Jurkat, Clone E6-1 (cell line): ENCODE measurements around the gene DEXI.
A peak's percentile ranks its signal among the peaks of the same experiment; 100 is the strongest.

Experiments used
- DNase-seq: peaks from one replicate; pipeline ENCODE4 v3.0.0-alpha.2; 2011; ENCODE audit warnings: low read depth, low spot score
- H3K4me3 ChIP-seq: 2 replicates; pipeline ENCODE4 v1.5.1; 2011; ENCODE audit warnings: mild to moderate bottlenecking, low read length, control low read depth, moderate library complexity

Gene DEXI

DNA sequence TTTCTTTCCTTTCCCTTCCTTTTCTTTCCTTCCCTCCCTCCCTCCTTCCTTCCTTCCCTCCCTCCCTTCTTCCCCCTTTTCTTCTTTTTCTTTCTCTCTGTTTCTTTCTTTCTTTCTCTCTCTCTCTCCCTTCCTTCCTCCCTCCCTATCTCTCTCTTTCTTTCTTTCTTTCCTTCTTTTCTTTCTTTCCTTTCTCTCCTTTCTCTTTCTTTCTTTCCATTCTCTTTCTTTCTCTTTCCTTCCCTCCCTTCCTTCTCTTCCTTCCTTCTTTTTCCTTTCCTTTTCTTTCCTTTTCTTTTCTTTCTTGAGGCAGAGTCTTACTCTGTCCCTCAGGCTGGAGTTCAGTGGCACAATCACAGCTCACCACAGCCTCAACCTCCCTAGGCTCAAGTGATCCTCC, 31.0 kb downstream of the DEXI start:
- H3K4me3 ChIP-seq, result no peak overlapping the region
- no peak for DNase-seq

- no peak for DNase-seq
- no peak overlapping the region for H3K4me3 ChIP-seq
These were observed 34.6 kb downstream of the DEXI start for GRCh38 chr16:10907757-10908045.

DNA sequence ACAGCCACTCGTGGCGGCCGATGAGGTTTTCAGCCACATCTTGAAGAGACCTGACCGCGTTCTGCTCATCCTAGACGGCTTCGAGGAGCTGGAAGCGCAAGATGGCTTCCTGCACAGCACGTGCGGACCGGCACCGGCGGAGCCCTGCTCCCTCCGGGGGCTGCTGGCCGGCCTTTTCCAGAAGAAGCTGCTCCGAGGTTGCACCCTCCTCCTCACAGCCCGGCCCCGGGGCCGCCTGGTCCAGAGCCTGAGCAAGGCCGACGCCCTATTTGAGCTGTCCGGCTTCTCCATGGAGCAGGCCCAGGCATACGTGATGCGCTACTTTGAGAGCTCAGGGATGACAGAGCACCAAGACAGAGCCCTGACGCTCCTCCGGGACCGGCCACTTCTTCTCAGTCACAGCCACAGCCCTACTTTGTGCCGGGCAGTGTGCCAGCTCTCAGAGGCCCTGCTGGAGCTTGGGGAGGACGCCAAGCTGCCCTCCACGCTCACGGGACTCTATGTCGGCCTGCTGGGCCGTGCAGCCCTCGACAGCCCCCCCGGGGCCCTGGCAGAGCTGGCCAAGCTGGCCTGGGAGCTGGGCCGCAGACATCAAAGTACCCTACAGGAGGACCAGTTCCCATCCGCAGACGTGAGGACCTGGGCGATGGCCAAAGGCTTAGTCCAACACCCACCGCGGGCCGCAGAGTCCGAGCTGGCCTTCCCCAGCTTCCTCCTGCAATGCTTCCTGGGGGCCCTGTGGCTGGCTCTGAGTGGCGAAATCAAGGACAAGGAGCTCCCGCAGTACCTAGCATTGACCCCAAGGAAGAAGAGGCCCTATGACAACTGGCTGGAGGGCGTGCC, 35.1 kb downstream of the DEXI start:
- no peak overlapping the region for H3K4me3 ChIP-seq
- DNase-seq, result no peak

DNA sequence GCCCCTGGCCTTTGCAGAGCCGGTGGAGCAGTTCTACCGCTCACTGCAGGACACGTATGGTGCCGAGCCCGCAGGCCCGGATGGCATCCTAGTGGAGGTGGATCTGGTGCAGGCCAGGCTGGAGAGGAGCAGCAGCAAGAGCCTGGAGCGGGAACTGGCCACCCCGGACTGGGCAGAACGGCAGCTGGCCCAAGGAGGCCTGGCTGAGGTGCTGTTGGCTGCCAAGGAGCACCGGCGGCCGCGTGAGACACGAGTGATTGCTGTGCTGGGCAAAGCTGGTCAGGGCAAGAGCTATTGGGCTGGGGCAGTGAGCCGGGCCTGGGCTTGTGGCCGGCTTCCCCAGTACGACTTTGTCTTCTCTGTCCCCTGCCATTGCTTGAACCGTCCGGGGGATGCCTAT, 35.8 kb downstream of the DEXI start:
- H3K4me3 ChIP-seq, result no peak overlapping the region
- no peak for DNase-seq

GRCh38 chr16:10902999-10903398, 39.3 kb downstream of the DEXI start:
- H3K4me3 ChIP-seq, result no peak overlapping the region
- no peak for DNase-seq

GRCh38 chr16:10897134-10897533, 45.1 kb downstream of the DEXI start:
- no peak for DNase-seq
- no peak overlapping the region for H3K4me3 ChIP-seq

GRCh38 chr16:10896723-10897122, 45.5 kb downstream of the DEXI start:
- H3K4me3 ChIP-seq, result no peak overlapping the region
- no peak for DNase-seq

GRCh38 chr16:10896165-10896564, 46.1 kb downstream of the DEXI start:
- no peak for DNase-seq
- no peak overlapping the region for H3K4me3 ChIP-seq

DNA sequence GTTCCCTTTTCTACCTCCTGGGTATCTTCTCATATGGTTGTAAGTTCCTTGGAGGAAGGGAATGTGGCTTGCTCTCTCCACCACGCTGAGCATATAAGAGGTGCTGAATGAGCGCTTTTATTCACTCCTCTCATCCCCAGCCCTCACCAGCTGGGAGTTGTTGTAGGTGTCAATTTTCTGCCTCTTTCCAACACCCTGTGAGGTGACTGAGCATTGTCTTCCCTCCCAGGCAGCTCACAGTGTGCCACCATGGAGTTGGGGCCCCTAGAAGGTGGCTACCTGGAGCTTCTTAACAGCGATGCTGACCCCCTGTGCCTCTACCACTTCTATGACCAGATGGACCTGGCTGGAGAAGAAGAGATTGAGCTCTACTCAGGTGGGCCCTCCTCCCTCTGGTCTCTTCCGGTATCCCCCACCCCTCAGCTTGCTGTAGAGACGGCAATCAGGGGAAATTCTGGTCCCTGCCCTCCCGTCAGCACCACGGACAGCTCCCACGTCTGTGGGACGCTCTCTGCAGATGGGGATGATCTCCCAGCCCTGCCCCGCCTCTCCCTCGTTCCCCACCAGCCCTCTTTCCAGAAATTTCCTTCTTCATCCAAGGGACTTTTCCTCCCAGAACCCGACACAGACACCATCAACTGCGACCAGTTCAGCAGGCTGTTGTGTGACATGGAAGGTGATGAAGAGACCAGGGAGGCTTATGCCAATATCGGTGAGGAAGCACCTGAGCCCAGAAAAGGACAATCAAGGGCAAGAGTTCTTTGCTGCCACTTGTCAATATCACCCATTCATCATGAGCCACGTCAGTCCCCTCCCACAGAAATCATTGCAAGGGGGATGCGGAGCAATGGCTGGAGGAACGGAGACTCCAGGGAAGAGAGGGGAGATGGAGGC, 47.0 kb downstream of the DEXI start:
- H3K4me3 ChIP-seq, result no peak overlapping the region
- peak; percentile 33 for DNase-seq

DNA sequence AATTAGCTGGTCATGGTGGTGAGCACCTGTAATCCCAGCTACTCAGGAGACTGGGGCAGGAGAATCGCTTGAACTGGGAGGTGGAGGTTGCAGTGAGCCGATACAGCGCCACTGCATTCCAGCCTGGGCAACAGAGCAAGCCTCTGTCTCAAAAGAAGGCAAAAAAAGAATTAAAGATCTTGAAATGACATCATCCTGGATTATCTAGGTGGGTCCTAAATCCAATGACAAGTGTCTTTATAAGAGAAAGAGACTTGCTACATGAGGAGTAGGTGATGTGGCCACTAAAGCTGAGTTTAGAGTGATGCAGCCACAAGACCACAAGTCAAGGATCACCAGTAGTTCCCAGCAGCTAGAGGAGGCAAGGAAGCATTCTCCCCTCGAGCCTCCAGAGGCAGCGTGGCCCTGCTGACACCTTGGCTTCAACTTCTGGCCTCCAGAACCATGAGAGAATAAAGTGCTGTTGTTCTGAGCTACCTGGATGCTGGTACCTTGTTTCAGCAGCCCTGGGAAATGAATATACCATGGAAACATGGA, 49.4 kb downstream of the DEXI start:
- no peak overlapping the region for H3K4me3 ChIP-seq
- DNase-seq, result no peak

DNA sequence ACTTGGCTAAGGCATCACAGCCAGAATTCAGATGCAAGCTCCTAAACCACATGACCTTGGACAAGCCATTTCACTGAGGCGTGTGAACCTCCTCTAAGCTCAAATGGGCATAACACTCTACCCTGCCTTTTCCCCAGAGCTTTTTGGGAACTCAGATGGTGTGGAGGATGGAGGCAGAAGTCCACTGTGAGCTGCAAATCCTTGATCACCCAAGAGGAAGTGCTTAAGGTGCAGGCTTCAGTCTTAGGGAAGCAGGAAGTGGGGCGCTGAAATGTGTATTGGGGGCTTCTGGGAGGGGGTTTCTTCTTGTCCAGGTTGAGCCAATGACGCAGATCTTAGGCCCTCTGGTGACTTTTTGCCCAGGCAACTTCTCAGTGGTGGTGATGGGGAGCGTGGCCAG, 52.4 kb downstream of the DEXI start:
- H3K4me3 ChIP-seq, result no peak overlapping the region
- no peak for DNase-seq

- DNase-seq, result no peak
- H3K4me3 ChIP-seq, result no peak overlapping the region
These were observed 53.8 kb downstream of the DEXI start for GRCh38 chr16:10888320-10888937.

- no peak for DNase-seq
- no peak overlapping the region for H3K4me3 ChIP-seq
These were observed 57.0 kb downstream of the DEXI start for GRCh38 chr16:10885246-10885645.

- no peak overlapping the region for H3K4me3 ChIP-seq
- no peak for DNase-seq
These were observed 59.3 kb downstream of the DEXI start for GRCh38 chr16:10883004-10883403.

DNA sequence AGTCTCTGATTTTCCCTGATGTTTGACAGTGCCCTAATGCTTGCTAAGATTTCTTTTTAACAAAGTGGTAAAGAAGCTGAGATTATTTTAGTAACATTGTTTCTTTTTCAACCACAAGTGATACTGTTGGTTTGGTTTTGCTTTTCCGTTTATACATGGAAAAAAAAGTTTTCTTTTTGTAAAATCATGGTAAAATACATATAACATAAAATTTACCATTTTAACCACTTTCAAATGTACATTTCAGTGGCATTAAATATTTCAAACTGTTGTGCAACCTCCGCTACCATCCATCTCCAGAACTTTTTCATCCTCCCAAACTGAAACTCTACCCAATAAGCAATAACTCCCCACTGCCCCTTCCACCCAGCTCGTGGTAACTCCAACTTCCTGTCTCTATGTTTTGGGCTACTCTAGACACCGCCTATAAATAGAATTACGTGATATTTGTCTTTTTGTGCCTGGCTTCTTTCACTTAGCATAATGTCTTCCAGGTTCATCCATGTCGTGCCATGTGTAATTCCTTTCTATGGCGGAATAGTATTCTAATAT, 60.7 kb downstream of the DEXI start:
- no peak for DNase-seq
- no peak overlapping the region for H3K4me3 ChIP-seq

DNA sequence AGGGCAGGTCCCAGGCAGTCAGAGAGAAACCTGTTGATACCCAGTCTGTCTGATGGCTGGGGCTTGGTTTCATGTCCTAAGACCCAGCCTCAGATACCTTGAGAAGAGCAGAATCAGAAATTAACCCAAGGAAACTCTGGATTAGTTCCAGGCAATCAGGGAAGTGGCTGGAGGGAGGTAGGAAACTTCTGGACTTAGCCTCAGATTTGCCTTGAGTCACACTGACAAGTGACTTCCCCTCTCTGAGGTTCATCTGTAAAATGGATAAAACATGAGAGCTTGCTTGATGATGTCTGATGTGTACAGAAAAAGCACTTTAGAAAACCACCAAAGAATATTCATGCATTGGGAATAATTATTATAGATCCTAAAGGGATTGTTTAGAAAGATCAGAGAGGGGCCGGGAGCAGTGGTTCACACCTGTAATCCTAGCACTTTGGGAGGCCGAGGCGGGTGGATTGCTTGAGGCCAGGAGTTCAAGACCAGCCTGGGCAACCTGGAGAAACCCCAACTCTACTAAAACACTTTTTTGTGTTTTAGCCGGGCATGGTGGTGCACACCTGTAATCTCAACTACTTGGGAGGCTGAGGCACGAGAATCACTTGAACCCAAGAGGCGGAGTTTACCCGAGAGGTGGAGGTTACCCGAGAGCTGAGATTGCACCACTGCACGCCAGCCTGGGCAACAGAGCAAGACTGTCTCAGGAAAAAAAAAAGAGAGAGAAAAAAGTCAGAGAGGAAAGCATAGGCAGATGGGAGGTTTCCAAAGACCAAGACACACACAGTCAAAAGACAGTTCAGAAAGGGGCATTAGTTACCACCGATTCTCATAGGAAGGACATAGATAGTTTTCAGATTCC, 61.4 kb downstream of the DEXI start:
- H3K4me3 ChIP-seq, result no peak overlapping the region
- DNase-seq, result no peak

GRCh38 chr16:10879681-10880589, 62.3 kb downstream of the DEXI start:
- H3K4me3 ChIP-seq, result no peak overlapping the region
- DNase-seq, result no peak
